ENCODE results near the gene TSPAN8. TPM values are rescaled to one million over a fixed set of nuclear protein-coding genes. Genes with fewer than 3 reads are reported as not detected.

Gene TSPAN8
- total and polyA plus RNA-seq, 10 of the 15 experiments (the other 5 are each of a cell fraction or from before 2014, with no cell fraction given) = 0.16 to 0.49 TPM; not detected in 8

- Histone ChIP-seq H3K4me1 (ENCODE audit: control insufficient read depth, insufficient read depth, low read length) (no peaks in the 10 kb centered on the region), H3K9me3 (replicated peaks; ENCODE audit: control insufficient read depth, insufficient read depth, low read length) (no peaks in the 10 kb centered on the region), H2AFZ (ENCODE audit: control insufficient read depth, low read depth, low read length) (no peak overlapping the region), H3K27me3 (replicated peaks in 1 of 2; ENCODE audit: control insufficient read depth in 2 of 2, insufficient read depth in 2 of 2, low read length in 1 of 2) (no peaks in the 10 kb centered on the region), H4K20me1 (ENCODE audit: control insufficient read depth, insufficient read depth) (no peaks in the 10 kb centered on the region), H3K4me3 (no peak overlapping the region), H3K79me2 (ENCODE audit: control insufficient read depth, insufficient read depth, low read length) (no peaks in the 10 kb centered on the region), H3K4me2 (ENCODE audit: control insufficient read depth, insufficient read depth) (no peak overlapping the region), H3K9ac (ENCODE audit: control insufficient read depth, insufficient read depth, low read length) (no peak overlapping the region), H3K27ac (ENCODE audit: control insufficient read depth, insufficient read depth) (no peak overlapping the region), H3K36me3 (ENCODE audit: control insufficient read depth in 2 of 2, insufficient read depth in 2 of 2, low read length in 1 of 2) (no peaks in the 10 kb centered on the region)
- in situ Hi-C loops (cut with MboI) = no loop called here
- whole genome bisulfite sequencing (ENCODE audit: insufficient coverage, insufficient replicate concordance, low lambda C conversion rate, missing lambda C conversion rate) = 100% methylated on average over 1 of the region's 1 CpG
- POLR2A ChIA-PET = no interaction called here
- RAD21 ChIA-PET (ENCODE audit: unreplicated experiment) = no interaction called here
- no peak for FAIRE-seq
- CTCF ChIA-PET = no interaction called here
- no peak for ATAC-seq
- SMC1A ChIA-PET (ENCODE audit: uncharacterized antibody, unreplicated experiment) = interaction anchor here (0.8 to 1.2 kb wide), 2 partner anchors 10 to 35 kb away, joined by 3 to 4 read pairs; no protein-coding TSS in a partner anchor
- intact Hi-C loops (cut with micrococcal nuclease; ENCODE audit: unreplicated experiment) = no loop called here
- BruUV-seq (replicated peaks) = no TSS peak
- DNase-seq (ENCODE audit: low read depth, low spot score) = no peak
- no peak for TF ChIP-seq WRNIP1 (IDR thresholded peaks at IDR 0.05; ENCODE audit: borderline replicate concordance, low read depth, low read length)
- TF ChIP-seq CBX3 (IDR thresholded peaks at IDR 0.05; ENCODE audit: borderline replicate concordance, low read depth) = no peak
- TF ChIP-seq NFIC (IDR thresholded peaks at IDR 0.05; ENCODE audit: low read depth, low read length) = no peak
- no peak for TF ChIP-seq JUNB (IDR thresholded peaks at IDR 0.05)
Measured at GRCh38 chr12:71144682-71145081, 13.1 kb downstream of the TSPAN8 start.

GRCh38 chr12:71142956-71143355 is 14.8 kb downstream of the TSPAN8 start:
- RAD21 ChIA-PET (ENCODE audit: unreplicated experiment) = no interaction called here
- Histone ChIP-seq H3K4me3 (no peak overlapping the region), H3K79me2 (ENCODE audit: control insufficient read depth, insufficient read depth, low read length) (no peaks in the 10 kb centered on the region), H3K27me3 (replicated peaks in 1 of 2; ENCODE audit: control insufficient read depth in 2 of 2, insufficient read depth in 2 of 2, low read length in 1 of 2) (no peaks in the 10 kb centered on the region), H3K4me1 (ENCODE audit: control insufficient read depth, insufficient read depth, low read length) (no peaks in the 10 kb centered on the region), H3K9me3 (replicated peaks; ENCODE audit: control insufficient read depth, insufficient read depth, low read length) (no peaks in the 10 kb centered on the region), H3K9ac (ENCODE audit: control insufficient read depth, insufficient read depth, low read length) (no peak overlapping the region), H3K36me3 (ENCODE audit: control insufficient read depth in 2 of 2, insufficient read depth in 2 of 2, low read length in 1 of 2) (no peaks in the 10 kb centered on the region), H3K4me2 (ENCODE audit: control insufficient read depth, insufficient read depth) (no peak overlapping the region), H2AFZ (ENCODE audit: control insufficient read depth, low read depth, low read length) (no peak overlapping the region), H3K27ac (ENCODE audit: control insufficient read depth, insufficient read depth) (no peak overlapping the region), H4K20me1 (ENCODE audit: control insufficient read depth, insufficient read depth) (no peaks in the 10 kb centered on the region)
- FAIRE-seq = no peak
- in situ Hi-C loops (cut with MboI) = no loop called here
- POLR2A ChIA-PET = no interaction called here
- intact Hi-C loops (cut with micrococcal nuclease; ENCODE audit: unreplicated experiment) = no loop called here
- no peak for ATAC-seq
- BruUV-seq (replicated peaks) = no TSS peak
- SMC1A ChIA-PET (ENCODE audit: uncharacterized antibody, unreplicated experiment) = no interaction called here
- WGBS (ENCODE audit: insufficient coverage, insufficient replicate concordance, low lambda C conversion rate, missing lambda C conversion rate) = 51% methylated on average over 5 of the region's 5 CpGs
- CTCF ChIA-PET = no interaction called here
- no peak for DNase-seq (ENCODE audit: low read depth, low spot score)
- no peak for TF ChIP-seq ZBTB4 (CRISPR knock-in tag; IDR thresholded peaks at IDR 0.05)
- no peak for TF ChIP-seq PRDM15 (CRISPR knock-in tag; IDR thresholded peaks at IDR 0.05)
- TF ChIP-seq POU2F2 (IDR thresholded peaks at IDR 0.05; ENCODE audit: borderline replicate concordance, low read depth, low read length) = no peak
- no peak for TF ChIP-seq RFX5 (IDR thresholded peaks at IDR 0.05; ENCODE audit: low read depth, low read length)
- no peak for TF ChIP-seq BRCA1 (IDR thresholded peaks at IDR 0.05; ENCODE audit: low read depth, low read length)
- no peak for TF ChIP-seq POLR2AphosphoS5 (IDR thresholded peaks at IDR 0.05; ENCODE audit: low read length)
